Fibroblast of lung (primary cell): ENCODE data around the gene LINC00305.

Experiments used
- EZH2 ChIP-seq: IDR thresholded peaks from 2 replicates; pipeline ENCODE4 v1.5.1; 2012; ENCODE audit warnings: low read length, control low read depth, mild to moderate bottlenecking; ENCODE audit errors: missing control alignments
- TF ChIP-seq, protein P1 (sequence below), 2 donors: IDR thresholded peaks in 1 of 2; conservative IDR thresholded peaks in 1 of 2; 1 replicate in 1 of 2; 2 replicates in 1 of 2; pipeline ENCODE4 v1.5.1; 2011 to 2012; ENCODE audit warnings: low read length in 2 of 2, control low read depth in 1 of 2, inconsistent platforms in 1 of 2, low read depth in 1 of 2, mild to moderate bottlenecking in 1 of 2

DNA sequence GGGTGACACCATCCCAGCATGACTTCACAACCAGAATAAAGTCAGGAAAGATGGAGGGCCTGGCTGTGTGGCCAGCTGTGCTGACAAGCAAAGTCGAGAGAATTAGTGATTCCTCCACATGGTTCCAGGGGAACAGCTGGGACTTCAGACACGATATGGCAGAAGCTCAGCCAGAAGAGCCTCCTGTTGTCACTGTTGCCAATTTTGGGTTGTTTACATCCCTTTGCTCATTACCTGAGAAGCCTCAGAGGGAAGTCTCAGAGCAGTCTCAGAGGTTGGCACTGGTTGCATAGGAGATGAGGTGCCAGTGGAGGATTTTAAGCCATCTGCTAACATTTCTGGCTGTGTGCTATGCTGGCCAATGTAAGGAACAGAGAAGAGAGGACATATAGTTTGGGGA lies 16.0 kb downstream of the LINC00305 start:
- TF ChIP-seq, protein P1, sequence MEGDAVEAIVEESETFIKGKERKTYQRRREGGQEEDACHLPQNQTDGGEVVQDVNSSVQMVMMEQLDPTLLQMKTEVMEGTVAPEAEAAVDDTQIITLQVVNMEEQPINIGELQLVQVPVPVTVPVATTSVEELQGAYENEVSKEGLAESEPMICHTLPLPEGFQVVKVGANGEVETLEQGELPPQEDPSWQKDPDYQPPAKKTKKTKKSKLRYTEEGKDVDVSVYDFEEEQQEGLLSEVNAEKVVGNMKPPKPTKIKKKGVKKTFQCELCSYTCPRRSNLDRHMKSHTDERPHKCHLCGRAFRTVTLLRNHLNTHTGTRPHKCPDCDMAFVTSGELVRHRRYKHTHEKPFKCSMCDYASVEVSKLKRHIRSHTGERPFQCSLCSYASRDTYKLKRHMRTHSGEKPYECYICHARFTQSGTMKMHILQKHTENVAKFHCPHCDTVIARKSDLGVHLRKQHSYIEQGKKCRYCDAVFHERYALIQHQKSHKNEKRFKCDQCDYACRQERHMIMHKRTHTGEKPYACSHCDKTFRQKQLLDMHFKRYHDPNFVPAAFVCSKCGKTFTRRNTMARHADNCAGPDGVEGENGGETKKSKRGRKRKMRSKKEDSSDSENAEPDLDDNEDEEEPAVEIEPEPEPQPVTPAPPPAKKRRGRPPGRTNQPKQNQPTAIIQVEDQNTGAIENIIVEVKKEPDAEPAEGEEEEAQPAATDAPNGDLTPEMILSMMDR (conservative IDR thresholded peaks at IDR 0.05 in 1 of 2, IDR thresholded peaks at IDR 0.05 in 1 of 2; ENCODE audit: low read depth in 1 of 2, low read length in 2 of 2) = no peak
- no peak for TF ChIP-seq EZH2
